ENCODE data around the gene DNAH7. TPM values are rescaled to one million over a fixed set of nuclear protein-coding genes. Genes with fewer than 3 reads are reported as not detected.

Gene DNAH7
- total RNA-seq, 1 experiment from 2014 or later, result 0.98 TPM

- intact Hi-C loops (cut with micrococcal nuclease), result no loop called here
- DNase-seq (ENCODE audit: unreplicated experiment), result peak; percentile 23
- no peaks in the 10 kb centered on the region for H3K27me3 Mint-ChIP-seq (ENCODE audit: insufficient read depth, unreplicated experiment)
- no TSS peak for BruUV-seq (replicated peaks)
- no peaks in the 10 kb centered on the region for H3K9me3 Mint-ChIP-seq (ENCODE audit: unreplicated experiment)
- H3K4me1 Mint-ChIP-seq (ENCODE audit: insufficient read depth, unreplicated experiment), result no peaks in the 10 kb centered on the region
- no peak for TF ChIP-seq CTCF (IDR thresholded peaks at IDR 0.05; ENCODE audit: unreplicated experiment)
- ChIA-PET CTCF (interaction anchor here (0.9 to 1.2 kb wide), 2 partner anchors 75 to 325 kb away, joined by 3 to 5 read pairs; no protein-coding TSS in a partner anchor), POLR2A (no interaction called here)
- no peak overlapping the region for H3K27ac Mint-ChIP-seq (ENCODE audit: low read depth, unreplicated experiment)
- peaks cover 36% of the 10 kb centered on the region for H3K36me3 Mint-ChIP-seq (ENCODE audit: insufficient read depth, unreplicated experiment)
- no peak overlapping the region for H3K4me3 Mint-ChIP-seq (ENCODE audit: unreplicated experiment)
Observed at GRCh38 chr2:195741191-195741590, 327.4 kb downstream of the DNAH7 start.

- CTCF ChIA-PET, result interaction anchor here (0.7 kb wide), 1 partner anchor 10 kb away, joined by 3 read pairs; no protein-coding TSS in a partner anchor
- Mint-ChIP-seq H3K4me1 (ENCODE audit: insufficient read depth, unreplicated experiment) (no peaks in the 10 kb centered on the region), H3K27ac (ENCODE audit: low read depth, unreplicated experiment) (no peak overlapping the region), H3K27me3 (ENCODE audit: insufficient read depth, unreplicated experiment) (no peaks in the 10 kb centered on the region), H3K4me3 (ENCODE audit: unreplicated experiment) (no peak overlapping the region), H3K36me3 (ENCODE audit: insufficient read depth, unreplicated experiment) (peaks cover 47% of the 10 kb centered on the region), H3K9me3 (ENCODE audit: unreplicated experiment) (no peaks in the 10 kb centered on the region)
- intact Hi-C loops (cut with micrococcal nuclease), result no loop called here
- no peak for TF ChIP-seq CTCF (IDR thresholded peaks at IDR 0.05; ENCODE audit: unreplicated experiment)
- POLR2A ChIA-PET, result interaction anchor here (1.0 kb wide), 1 partner anchor 9 kb away, joined by 3 read pairs; no protein-coding TSS in a partner anchor
- BruUV-seq (replicated peaks), result no TSS peak
- peak; percentile 19 for DNase-seq (ENCODE audit: unreplicated experiment)
Observed at GRCh38 chr2:195737511-195738325, 330.9 kb downstream of the DNAH7 start.

GRCh38 chr2:195735347-195735746 is 333.3 kb downstream of the DNAH7 start:
- Mint-ChIP-seq H3K36me3 (ENCODE audit: insufficient read depth, unreplicated experiment) (peaks cover 41% of the 10 kb centered on the region), H3K27me3 (ENCODE audit: insufficient read depth, unreplicated experiment) (no peaks in the 10 kb centered on the region)
- TF ChIP-seq CTCF (IDR thresholded peaks at IDR 0.05; ENCODE audit: unreplicated experiment), result no peak

GRCh38 chr2:195734931-195735330 is 333.7 kb downstream of the DNAH7 start:
- no peak for DNase-seq (ENCODE audit: unreplicated experiment)
- intact Hi-C loops (cut with micrococcal nuclease), result no loop called here
- Mint-ChIP-seq H3K4me3 (ENCODE audit: unreplicated experiment) (no peak overlapping the region), H3K36me3 (ENCODE audit: insufficient read depth, unreplicated experiment) (peaks cover 39% of the 10 kb centered on the region), H3K9me3 (ENCODE audit: unreplicated experiment) (no peaks in the 10 kb centered on the region), H3K4me1 (ENCODE audit: insufficient read depth, unreplicated experiment) (peaks cover 5% of the 10 kb centered on the region), H3K27me3 (ENCODE audit: insufficient read depth, unreplicated experiment) (no peaks in the 10 kb centered on the region), H3K27ac (ENCODE audit: low read depth, unreplicated experiment) (no peak overlapping the region)
- BruUV-seq (replicated peaks), result no TSS peak
- ChIA-PET POLR2A (interaction anchor here (0.6 kb wide), 1 partner anchor 377 kb away, joined by 3 read pairs; no protein-coding TSS in a partner anchor), CTCF (interaction anchor here (0.6 kb wide), 1 partner anchor 1329 kb away, joined by 3 read pairs; no protein-coding TSS in a partner anchor)
- no peak for TF ChIP-seq CTCF (IDR thresholded peaks at IDR 0.05; ENCODE audit: unreplicated experiment)

More at GRCh38 chr2:195735347-195735746, 333.3 kb downstream of the DNAH7 start:
- CTCF ChIA-PET, result interaction anchor here (0.6 to 0.7 kb wide), 2 partner anchors 1329 to 1896 kb away, joined by 3 read pairs; no protein-coding TSS in a partner anchor
- DNase-seq (ENCODE audit: unreplicated experiment), result no peak
- intact Hi-C loops (cut with micrococcal nuclease), result no loop called here
- BruUV-seq (replicated peaks), result no TSS peak
- H3K27ac Mint-ChIP-seq (ENCODE audit: low read depth, unreplicated experiment), result no peak overlapping the region
- POLR2A ChIA-PET, result interaction anchor here (0.6 kb wide), 1 partner anchor 377 kb away, joined by 3 read pairs; no protein-coding TSS in a partner anchor
- H3K9me3 Mint-ChIP-seq (ENCODE audit: unreplicated experiment), result no peaks in the 10 kb centered on the region
- no peak overlapping the region for H3K4me3 Mint-ChIP-seq (ENCODE audit: unreplicated experiment)
- peaks cover 5% of the 10 kb centered on the region for H3K4me1 Mint-ChIP-seq (ENCODE audit: insufficient read depth, unreplicated experiment)

All from MCF 10A (cell line).